GM19238 (cell line): ENCODE data around the gene SAFB.

Experiments used
- DNase-seq: peaks from one replicate; pipeline ENCODE4 v3.0.0; 2011; ENCODE audit warnings: low spot score; ENCODE audit not compliant: insufficient read length

The SAFB gene

DNA sequence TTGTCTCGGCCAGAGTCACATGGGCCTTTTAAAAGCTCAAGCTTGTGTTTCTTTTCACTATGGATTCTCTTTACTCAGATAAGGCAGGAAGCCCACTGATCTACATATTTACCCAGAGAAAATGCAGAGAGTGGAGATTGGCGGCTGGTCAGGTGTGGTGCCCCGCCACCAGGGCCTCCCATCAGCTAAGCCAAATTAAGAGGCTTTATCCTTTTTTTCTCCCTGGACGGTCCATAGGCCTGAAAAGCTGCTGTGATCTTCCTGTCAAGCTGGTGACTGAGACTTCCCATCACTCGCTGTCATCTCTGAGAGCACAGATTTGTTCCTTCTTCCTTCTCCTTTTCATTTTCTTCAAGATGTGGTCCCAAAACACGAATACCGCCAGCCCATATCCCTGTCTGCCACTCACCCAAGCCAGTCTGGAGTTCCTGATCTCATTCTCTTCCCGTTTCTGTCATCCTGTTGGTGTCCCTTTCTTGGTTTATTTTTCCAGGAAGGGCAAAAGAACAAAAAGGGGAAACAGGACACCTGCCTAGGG, 1.9 kb downstream of the SAFB start:
- DNase-seq, result no peak

DNA sequence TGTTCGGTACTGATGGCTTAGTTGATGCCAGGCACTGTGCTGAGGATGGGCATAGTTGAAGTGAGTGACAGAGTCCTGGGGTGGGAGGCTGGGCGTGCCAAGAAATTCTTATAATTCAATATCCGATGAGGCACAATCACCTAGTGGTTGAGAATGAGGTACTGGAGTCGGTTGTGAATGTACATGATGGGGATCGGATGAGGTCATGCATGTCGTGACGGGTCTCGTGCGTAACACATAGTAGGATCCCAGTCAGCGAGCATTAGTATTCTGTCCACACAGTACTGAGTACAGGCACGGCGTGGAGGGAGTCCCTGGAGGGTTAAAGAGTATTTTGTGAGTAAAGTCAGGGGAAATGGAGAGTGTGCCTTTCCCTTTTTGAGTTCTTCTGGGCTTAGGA, 2.8 kb downstream of the SAFB start:
- DNase-seq, result no peak

DNA sequence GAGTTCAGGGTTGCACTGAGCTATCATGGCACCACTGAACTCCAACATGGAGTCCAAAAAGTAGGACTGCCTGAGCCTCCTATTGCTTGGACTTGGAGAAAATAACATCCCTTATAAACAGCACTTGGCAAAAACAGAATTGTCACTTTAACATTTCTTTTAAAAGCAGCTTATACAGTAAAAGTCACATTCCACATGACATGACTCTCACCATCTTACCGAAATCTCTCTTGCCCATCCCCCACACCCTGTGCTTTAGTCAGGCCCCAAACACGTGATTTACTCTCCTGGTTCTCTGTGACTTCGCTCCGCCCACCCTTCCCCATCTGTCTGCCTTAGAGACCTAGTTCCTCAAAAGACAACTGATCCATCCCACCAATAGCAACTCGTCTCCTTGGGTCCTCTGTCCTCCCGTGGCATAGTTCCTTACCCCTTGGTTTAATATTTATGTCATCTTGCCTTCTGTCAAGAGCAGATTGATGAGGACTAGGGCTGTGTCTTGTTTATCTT, 4.6 kb downstream of the SAFB start:
- peak; percentile 53 for DNase-seq

DNA sequence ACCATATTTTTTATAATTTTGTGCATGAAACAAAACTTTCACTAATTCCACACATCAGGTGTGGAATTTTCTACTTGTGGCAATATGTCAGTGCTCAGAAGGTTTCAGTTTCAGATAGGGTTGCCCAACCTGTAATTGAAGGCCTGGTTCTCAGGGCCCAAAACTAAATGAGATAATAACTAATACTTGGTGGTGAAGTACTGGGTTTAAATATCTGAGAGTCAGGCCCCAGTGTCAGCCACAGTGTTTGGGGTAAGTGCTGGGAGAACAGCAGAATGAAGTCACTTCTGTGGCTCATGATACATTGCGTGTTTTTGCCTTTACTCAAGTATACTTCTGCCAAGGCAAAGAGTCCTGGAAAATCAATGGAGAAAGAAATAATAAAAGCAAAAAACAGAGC, 5.6 kb downstream of the SAFB start:
- DNase-seq, result no peak

DNA sequence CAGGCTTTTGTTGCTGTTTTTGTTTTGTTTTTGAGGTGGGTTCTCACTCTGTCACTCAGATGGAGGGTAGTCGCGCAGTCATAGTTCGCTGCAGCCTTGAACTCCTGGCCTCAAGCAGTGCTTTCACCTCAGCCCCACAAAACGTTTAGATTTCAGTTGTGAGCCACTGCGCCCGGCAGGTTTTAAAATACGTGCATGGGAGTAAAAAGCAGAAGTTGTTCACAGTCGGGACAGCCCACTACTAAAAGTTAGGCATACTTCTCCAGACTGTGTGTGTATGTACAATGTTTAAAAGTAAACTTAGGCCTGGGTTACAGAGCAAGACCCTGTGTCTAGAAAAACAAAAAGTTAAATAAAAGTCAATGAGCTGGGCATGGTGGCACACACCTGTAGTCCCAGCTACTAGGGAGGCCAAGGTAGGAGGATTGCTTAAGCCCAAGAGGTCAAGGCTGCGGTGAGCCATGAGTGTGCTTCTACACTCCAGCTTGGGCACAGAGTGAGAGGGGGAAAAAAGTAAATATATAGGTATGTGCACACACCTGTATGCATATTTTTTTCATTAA, 6.1 kb downstream of the SAFB start:
- no peak for DNase-seq

DNA sequence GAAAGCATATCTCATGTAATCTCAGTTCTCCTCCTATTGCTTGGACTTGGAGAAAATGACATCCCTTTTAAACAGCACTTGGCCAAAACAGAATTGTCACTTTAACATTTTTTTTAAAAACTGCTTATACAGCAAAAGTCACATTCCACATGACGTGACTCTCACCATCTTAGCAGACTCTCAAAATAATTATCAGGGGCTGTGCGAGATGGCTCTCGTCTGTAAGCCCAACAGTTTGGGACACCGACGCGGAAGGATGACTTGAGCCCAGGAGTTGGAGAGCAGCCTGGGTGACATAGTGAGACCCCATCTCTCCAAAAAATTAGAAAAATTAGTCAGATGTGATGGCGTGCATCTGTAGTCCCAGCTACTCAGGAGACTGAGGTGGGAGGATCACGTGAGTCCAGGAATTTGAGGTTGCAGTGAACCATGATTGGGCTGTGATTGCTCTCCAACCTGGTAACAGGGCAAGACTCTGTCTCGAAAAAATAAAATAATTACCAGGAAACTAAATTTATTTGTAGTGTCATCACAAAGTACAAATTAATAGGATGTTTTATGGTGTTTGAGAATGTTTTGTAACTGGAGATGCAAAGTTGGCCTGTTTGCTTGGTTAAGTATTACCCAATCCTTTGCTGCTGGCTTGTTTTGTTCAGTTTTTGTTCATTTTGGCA, 8.8 kb downstream of the SAFB start:
- no peak for DNase-seq

DNA sequence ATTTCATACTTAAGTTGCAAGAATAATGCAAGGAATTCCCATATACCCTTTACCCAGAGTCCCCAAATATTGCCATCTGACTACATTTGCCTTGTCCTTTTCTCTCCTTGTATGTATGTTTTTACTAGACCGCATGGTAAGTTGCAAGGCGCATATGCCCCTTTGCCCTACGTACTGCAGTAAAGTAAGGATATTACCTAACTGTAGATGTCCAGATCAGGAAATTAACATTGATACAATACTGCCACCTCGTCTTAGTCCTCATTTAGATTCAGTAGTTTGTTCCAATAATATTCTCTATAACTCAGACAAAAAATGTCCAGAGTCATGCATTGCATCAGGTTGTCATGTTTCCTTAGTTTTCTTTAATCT, 9.3 kb downstream of the SAFB start:
- no peak for DNase-seq

DNA sequence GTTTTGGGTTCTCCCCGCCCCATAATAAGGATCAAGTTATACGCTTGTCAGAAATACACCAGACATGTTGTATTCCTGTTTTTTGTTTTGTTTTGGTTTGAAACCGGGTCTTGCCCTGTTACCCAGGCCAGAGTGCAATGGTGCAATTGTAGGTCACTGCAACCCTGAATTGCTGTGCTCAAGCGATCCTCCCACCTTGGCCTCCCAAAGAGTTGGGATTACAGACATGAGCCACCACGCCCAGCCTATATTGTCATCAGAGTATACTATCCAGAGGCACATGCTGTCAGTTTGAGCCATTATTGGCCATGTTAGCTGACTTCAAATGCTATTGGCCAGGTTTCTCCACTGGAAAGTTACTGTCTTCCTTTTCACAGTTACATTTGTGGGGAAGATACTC, 9.8 kb downstream of the SAFB start:
- no peak for DNase-seq

DNA sequence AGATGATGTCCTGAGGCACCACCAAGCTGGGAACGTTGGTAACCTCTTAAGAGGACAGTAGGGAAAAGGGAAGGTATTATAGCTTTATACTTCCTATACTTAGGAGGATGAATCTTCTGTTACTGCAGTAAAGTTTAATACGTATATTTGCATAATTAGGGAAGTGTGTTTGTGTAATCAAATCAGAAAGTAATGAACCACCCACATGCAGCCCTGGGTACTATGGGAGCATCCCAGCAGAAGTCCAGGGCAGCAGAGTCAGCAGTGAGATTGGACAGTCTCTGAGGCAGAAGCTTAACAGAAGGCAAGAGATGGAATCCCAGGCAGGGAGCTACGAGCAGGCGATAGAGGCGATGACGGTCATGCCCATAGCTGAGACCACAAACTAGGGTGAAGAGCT, 12.5 kb downstream of the SAFB start:
- no peak for DNase-seq

DNA sequence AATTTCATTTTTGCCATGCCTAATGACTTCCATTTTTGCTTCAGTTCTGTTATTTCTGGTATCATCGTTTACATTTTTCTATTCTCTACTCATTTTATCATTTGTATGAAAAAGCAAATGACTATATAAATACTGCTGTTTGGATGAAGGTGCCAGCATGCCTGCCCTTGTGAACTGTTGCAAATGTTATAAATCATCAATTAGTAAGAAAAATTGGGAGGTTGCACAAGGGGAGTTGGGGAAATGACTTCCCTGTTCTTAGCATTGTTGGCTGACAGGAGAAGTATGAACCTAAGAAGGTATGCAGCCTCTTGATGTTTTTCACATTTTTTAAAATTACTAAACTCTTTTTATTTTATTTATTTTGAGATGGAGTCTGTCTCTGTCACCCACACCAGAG, 15.1 kb downstream of the SAFB start:
- no peak for DNase-seq

DNA sequence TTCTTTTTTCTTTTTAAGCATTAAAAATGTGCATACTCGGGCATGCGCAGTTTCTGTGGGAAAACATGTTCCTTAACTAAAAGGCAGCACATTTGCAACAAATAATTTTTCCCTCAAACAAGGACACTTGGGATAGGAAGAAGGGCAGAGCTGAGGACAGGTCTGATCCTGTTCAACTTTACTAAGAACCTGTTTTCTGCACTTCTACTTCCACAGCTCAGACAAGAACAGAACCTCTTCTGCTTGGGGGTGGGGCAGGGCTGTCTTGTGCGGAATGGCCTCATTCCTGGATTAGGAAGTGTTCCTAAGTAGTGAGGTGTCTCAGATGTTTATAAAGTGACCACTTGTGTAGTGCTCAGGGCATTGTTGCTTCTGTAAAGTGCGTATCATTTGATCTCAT, 18.3 kb downstream of the SAFB start:
- no peak for DNase-seq

DNA sequence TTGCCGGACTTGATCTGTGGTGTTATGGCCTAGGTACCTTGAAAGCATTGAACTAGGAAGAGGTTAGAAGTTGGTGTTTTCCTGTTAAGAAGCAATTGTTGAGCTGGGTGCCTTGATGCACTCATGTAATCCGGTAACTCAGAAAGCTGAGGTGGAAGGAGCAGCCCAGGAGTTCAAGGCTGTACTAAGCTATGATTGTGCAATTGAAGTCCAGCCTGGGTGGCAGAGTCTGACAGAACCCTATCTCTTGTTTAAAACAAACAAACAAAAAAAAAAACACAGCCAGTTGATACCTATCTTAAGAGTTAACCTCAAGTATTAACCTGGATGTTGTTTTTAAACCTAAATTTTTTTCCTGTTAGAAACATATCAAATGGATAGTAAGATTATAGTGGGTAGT, 19.3 kb downstream of the SAFB start:
- DNase-seq, result no peak

DNA sequence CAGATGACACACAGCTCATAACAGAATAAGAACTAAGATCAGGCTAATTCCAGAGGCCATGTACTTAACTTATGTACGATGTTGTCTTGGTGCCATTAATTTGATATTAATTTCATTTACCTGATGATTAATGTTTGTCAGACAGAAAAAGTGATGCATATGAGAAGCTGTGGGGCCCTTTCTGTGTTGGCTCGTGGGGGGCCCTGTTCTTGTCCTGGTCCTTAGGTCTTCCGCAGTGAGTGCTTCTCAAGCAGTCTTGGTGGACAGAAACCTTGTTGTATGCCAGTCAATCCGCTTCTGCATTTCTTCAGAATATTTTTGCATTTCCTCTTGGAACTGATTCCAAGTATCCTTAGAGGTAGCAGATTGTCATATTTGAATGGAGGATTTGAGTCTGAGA, 20.2 kb downstream of the SAFB start:
- no peak for DNase-seq

DNA sequence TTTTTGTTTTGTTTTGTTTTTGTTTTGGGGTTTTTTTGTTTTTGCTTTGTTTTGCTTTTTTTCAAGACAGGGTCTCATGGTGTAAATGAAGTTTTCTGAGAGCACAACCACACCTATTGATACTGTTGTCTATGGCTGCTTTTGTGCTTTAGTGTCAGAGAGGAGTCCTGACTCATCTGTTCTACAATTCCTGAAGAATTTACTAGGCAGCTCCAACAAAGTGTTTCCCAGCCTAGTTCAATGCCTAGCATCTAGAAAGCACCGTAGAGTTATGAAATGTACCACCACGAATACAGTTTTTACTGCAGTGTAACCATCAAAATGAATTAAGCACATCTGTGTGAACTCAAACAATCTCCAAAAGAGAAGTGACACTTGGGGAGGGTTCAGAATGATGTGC, 21.2 kb downstream of the SAFB start:
- no peak for DNase-seq

DNA sequence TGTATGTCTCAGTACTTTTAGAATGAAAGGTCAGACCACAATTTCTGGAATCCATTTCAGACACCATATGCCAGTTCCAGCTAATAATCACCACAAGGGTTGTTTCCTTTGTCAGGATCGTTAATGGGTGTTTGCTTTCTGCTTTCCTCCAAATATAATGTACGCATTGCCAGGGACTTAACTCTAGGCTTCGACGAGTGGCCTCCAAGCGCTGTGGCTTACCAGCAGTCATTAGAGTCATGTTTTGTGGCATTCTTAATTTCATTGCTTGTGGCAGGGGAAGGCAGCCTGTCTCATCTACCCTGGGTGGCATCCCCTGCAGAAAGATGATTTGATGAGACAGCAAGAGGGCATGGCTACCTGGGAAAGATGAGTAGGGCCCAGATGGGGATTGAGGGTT, 22.5 kb downstream of the SAFB start:
- no peak for DNase-seq

DNA sequence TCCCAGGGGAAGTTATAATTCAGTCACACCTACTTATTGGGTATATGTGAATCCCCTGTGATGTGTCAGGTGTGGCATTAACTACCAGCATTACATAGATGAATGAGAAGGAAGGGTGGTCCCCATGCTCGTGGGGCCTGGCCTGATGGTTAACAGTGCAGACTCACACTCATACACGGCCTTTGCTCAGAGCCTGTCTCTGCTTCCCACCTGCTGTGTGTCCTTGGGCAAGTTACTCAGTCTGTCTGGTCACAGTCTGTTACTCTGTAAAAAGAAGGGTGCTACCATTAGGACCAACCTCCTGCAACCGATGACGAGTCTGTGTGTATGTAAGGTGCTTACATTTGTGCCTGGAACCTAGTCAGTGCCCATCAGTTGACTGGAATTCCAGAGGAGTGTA, 23.8 kb downstream of the SAFB start:
- no peak for DNase-seq

DNA sequence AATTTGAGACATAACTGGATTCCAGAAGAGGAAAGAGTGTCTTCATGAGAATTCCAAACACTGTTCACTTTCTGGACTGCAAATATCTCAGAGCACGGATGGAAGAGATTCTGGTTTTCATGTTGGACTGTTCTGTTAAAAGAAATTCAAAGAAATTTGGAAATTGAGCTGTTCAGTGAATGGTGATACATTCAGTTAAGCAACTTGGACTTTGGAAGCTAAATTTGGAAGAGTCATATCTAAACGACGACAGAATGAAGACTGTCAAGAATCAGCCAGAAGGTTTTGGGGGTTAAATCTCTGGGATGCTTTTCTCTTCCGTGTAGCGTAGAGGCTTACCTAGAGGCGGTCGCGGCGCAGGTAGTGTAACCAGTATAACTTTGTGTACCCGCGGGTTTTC, 25.6 kb downstream of the SAFB start:
- no peak for DNase-seq

DNA sequence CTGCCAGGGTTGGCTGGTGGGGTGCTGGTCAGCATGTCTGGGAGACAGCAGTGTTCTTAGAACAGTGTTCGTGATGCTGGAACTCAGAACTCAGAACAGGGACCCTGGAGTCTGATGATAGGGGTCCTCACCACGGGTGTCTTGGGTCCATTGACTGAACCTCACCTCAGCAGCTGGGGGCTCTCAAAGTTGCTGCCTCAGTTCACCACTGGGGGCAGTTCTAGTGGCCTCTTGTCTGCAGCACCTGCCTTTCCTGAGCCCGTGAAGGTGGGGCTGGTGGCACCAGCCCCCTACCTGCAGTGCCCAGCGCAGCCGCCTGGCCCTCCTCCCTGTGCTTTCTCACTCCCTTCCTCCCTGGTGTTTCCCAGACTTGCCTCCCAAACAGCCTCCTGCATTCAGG, 28.5 kb downstream of the SAFB start:
- DNase-seq, result no peak

DNA sequence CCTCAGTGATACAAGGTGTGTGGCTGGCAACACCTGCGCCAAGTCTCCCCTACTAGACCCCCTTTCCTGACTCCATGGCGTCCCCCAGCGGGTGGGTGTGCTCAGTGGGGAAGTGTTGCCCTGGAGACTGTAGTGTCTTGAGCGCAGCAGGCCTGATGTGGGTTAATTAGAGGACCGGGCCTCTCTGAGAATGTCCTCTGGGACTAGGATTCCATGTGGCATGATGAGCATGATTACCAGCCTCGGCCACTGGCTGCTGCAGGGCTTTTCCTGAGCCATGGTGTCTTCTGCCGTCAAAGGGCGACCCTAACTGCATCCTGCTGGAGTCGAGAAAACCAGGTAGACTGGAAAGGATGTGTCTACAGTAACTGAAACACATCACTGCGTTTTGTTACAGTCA, 29.4 kb downstream of the SAFB start:
- no peak for DNase-seq

DNA sequence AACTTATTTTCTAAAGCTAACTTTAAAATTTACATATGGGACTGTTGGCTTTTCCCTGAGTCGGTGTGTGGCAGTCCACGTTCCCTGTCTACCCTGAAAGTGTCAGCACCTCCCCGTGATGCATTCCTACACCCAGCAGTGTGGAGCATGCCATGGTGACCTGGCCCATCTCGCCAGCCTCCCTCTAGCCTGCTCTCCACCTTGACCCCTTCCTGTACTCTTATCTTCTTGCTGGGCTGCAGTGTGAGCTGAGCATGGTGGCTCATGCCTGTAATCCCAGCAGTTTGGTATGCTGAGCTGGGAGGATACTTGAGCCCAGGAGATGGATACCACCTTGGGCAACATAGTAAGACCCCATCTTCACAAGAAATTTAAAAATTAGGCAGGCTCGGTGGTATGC, 32.0 kb downstream of the SAFB start:
- DNase-seq, result no peak

DNA sequence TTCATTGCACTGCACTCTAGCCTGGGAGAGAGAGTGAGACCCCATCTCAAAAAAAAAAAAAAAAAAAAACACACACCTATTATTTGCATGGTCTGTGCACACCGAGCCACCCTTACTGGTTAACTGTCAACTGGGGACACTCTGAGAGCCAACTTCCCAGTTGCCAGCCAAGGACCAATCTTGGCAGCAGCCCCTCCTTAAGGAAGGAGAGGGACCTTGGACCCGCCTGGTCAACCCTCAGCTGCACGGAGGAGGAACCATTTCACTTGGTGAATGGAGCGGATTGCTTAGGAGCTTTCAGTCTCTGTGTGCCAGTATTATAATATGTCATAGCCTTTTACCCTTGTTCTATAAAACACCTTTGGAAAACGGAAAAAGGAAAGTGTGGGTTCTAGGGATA, 32.5 kb downstream of the SAFB start:
- no peak for DNase-seq

DNA sequence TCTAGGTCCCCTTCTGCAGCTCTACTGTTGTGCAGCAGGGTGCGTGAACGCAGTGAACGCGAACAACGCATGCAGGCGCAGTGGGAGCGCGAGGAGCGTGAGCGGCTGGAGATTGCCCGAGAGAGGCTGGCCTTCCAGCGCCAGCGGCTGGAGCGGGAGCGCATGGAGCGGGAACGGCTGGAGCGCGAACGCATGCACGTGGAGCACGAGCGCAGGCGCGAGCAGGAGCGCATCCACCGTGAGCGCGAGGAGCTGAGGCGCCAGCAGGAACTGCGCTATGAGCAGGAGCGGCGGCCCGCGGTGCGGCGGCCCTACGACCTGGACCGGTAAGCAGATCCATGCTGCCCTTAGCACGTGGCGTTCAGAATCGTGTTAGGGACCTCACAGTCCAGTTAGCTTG, 38.6 kb downstream of the SAFB start:
- DNase-seq, result no peak

DNA sequence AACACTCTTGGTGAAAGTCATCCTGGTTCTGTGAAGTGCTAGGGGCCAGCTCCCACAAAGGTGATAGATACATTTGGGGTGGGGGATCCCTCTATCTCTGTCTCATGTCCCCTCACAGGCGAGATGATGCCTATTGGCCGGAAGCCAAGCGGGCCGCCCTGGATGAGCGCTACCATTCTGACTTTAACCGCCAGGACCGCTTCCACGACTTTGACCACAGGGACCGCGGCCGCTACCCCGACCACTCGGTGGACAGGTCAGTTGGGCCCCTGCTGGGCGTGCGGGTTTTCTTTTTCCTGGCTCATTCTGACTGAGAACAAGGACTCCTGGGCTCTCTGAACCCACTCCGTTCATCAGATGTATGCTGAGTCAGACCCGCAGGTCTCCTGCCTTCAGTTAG, 41.0 kb downstream of the SAFB start:
- no peak for DNase-seq
